ENCODE data around the gene PRR15. TPM values are rescaled to one million over a fixed set of nuclear protein-coding genes. Genes with fewer than 3 reads are reported as not detected.

PRR15 gene
- total RNA-seq, 4 donors from 2014 or later: 0.42 to 6.6 (median 4.8) TPM; not detected in 1

- no peaks in the 10 kb centered on the region for H3K36me3 ChIP-seq
- no peaks in the 10 kb centered on the region for H3K4me1 ChIP-seq
- DNase-seq (ENCODE audit: low spot score in 2 of 2): no peak
- H3K4me3 ChIP-seq: no peak overlapping the region
- no peaks in the 10 kb centered on the region for H3K9me3 ChIP-seq
- H3K27me3 ChIP-seq: no peaks in the 10 kb centered on the region
- TF ChIP-seq CTCF (IDR thresholded peaks at IDR 0.05) (no peak), POLR2A (IDR thresholded peaks at IDR 0.05) (no peak), EP300 (IDR thresholded peaks at IDR 0.05) (no peak)
- H3K27ac ChIP-seq: no peak overlapping the region
- WGBS, 2 donors: 76 to 79% methylated on average over 2 of the region's 2 CpGs
Observed at GRCh38 chr7:29588212-29588611, 24.6 kb downstream of the PRR15 start.

GRCh38 chr7:29588900-29589696 lies 25.5 kb downstream of the PRR15 start:
- WGBS, 2 donors: 66 to 73% methylated on average over 8 of the region's 8 CpGs
- no peaks in the 10 kb centered on the region for H3K36me3 ChIP-seq
- peak in 1 of 2 donors; percentile 51 for DNase-seq (ENCODE audit: low spot score in 2 of 2)
- no peak overlapping the region for H3K4me3 ChIP-seq
- TF ChIP-seq CTCF (IDR thresholded peaks at IDR 0.05) (peak in 4 of 5 experiments; percentile 12 to 57 (median 53)), EP300 (IDR thresholded peaks at IDR 0.05) (no peak)
- no peaks in the 10 kb centered on the region for H3K4me1 ChIP-seq
- H3K27me3 ChIP-seq: no peaks in the 10 kb centered on the region
- H3K27ac ChIP-seq: no peak overlapping the region
- H3K9me3 ChIP-seq: no peaks in the 10 kb centered on the region

GRCh38 chr7:29592866-29593265 lies 29.2 kb downstream of the PRR15 start:
- H3K36me3 ChIP-seq: no peaks in the 10 kb centered on the region
- no peaks in the 10 kb centered on the region for H3K9me3 ChIP-seq
- H3K27ac ChIP-seq: no peak overlapping the region
- no peak for DNase-seq (ENCODE audit: low spot score in 2 of 2)
- H3K4me3 ChIP-seq: no peak overlapping the region
- 89% methylated on average over 2 of the region's 2 CpGs for WGBS, 2 donors
- TF ChIP-seq POLR2A (IDR thresholded peaks at IDR 0.05): no peak
- no peak for TF ChIP-seq CTCF (IDR thresholded peaks at IDR 0.05)
- TF ChIP-seq EP300 (IDR thresholded peaks at IDR 0.05): no peak
- no peaks in the 10 kb centered on the region for H3K27me3 ChIP-seq
- H3K4me1 ChIP-seq: no peaks in the 10 kb centered on the region

GRCh38 chr7:29593459-29593858 lies 29.8 kb downstream of the PRR15 start:
- Histone ChIP-seq H3K9me3 (no peaks in the 10 kb centered on the region), H3K4me3 (no peak overlapping the region), H3K27me3 (no peaks in the 10 kb centered on the region), H3K27ac (no peak overlapping the region), H3K36me3 (no peaks in the 10 kb centered on the region), H3K4me1 (no peaks in the 10 kb centered on the region)
- TF ChIP-seq CTCF (IDR thresholded peaks at IDR 0.05) (no peak), POLR2A (IDR thresholded peaks at IDR 0.05) (no peak), EP300 (IDR thresholded peaks at IDR 0.05) (no peak)
- DNase-seq (ENCODE audit: low spot score in 2 of 2): no peak

- TF ChIP-seq CTCF (IDR thresholded peaks at IDR 0.05) (no peak), POLR2A (IDR thresholded peaks at IDR 0.05) (no peak), EP300 (IDR thresholded peaks at IDR 0.05) (no peak)
- 69 to 73% methylated on average over 3 of the region's 3 CpGs for WGBS, 2 donors
- Histone ChIP-seq H3K4me1 (no peaks in the 10 kb centered on the region), H3K27me3 (no peaks in the 10 kb centered on the region), H3K4me3 (no peak overlapping the region), H3K36me3 (no peaks in the 10 kb centered on the region), H3K27ac (no peak overlapping the region), H3K9me3 (no peaks in the 10 kb centered on the region)
- DNase-seq (ENCODE audit: low spot score in 2 of 2): no peak
Observed at GRCh38 chr7:29596593-29597178, 33.1 kb downstream of the PRR15 start.
